HTERT RPE-1 (cell line): Measurements from ENCODE around the gene HDAC9.

Source experiments
- in situ Hi-C: fragments of 300-500 bp; cut with MboI; formaldehyde crosslinking; loops from 4 replicates; pipeline ENCODE4 v1.14.3; 2020; ENCODE audit warnings: low sequenced_read_pairs

HDAC9 gene

GRCh38 chr7:18771834-18772566 lies 276.5 kb downstream of the HDAC9 start:
- in situ Hi-C loops = no loop called here

GRCh38 chr7:18772567-18772965 lies 277.0 kb downstream of the HDAC9 start:
- in situ Hi-C loops = no loop called here

- in situ Hi-C loops = no loop called here
Measured at GRCh38 chr7:18777314-18777713, 281.8 kb downstream of the HDAC9 start.

- in situ Hi-C loops = no loop called here
Measured at GRCh38 chr7:18778594-18778993, 283.0 kb downstream of the HDAC9 start.

- in situ Hi-C loops = no loop called here
Measured at GRCh38 chr7:18780266-18780665, 284.7 kb downstream of the HDAC9 start.

- in situ Hi-C loops = no loop called here
Measured at GRCh38 chr7:18780938-18781337, 285.4 kb downstream of the HDAC9 start.

GRCh38 chr7:18786196-18786727 lies 290.7 kb downstream of the HDAC9 start:
- in situ Hi-C loops = no loop called here

GRCh38 chr7:18786796-18787195 lies 291.2 kb downstream of the HDAC9 start:
- in situ Hi-C loops = no loop called here

GRCh38 chr7:18788026-18788425 lies 292.5 kb downstream of the HDAC9 start:
- in situ Hi-C loops = no loop called here

GRCh38 chr7:18792871-18793595 lies 297.5 kb downstream of the HDAC9 start:
- in situ Hi-C loops = no loop called here

- in situ Hi-C loops = no loop called here
Measured at GRCh38 chr7:18796216-18796615, 300.7 kb downstream of the HDAC9 start.

- in situ Hi-C loops = no loop called here
Measured at GRCh38 chr7:18798088-18798906, 302.7 kb downstream of the HDAC9 start.

GRCh38 chr7:18799899-18800298 lies 304.4 kb downstream of the HDAC9 start:
- in situ Hi-C loops = no loop called here

- in situ Hi-C loops = no loop called here
Measured at GRCh38 chr7:18803923-18804322, 308.4 kb downstream of the HDAC9 start.

- in situ Hi-C loops = no loop called here
Measured at GRCh38 chr7:18806177-18806576, 310.6 kb downstream of the HDAC9 start.

- in situ Hi-C loops = no loop called here
Measured at GRCh38 chr7:18808026-18808425, 312.5 kb downstream of the HDAC9 start.

- in situ Hi-C loops = no loop called here
Measured at GRCh38 chr7:18815261-18815960, 319.9 kb downstream of the HDAC9 start.

GRCh38 chr7:18820981-18821380 lies 325.4 kb downstream of the HDAC9 start:
- in situ Hi-C loops = no loop called here

GRCh38 chr7:18821554-18821953 lies 326.0 kb downstream of the HDAC9 start:
- in situ Hi-C loops = no loop called here

- in situ Hi-C loops = no loop called here
Measured at GRCh38 chr7:18824157-18824556, 328.6 kb downstream of the HDAC9 start.
